HG03135 (cell line): Measurements from ENCODE around the gene CDH13.

Experiments used
- ATAC-seq: cut with Tn5 transposase; IDR thresholded peaks from one replicate; pipeline ENCODE4 v1.9.1; 2021; ENCODE audit warnings: mild to moderate bottlenecking, moderate library complexity; ENCODE audit not compliant: unreplicated experiment

CDH13 gene

GRCh38 chr16:82772215-82772614, 145.4 kb downstream of the CDH13 start:
- ATAC-seq, result no peak

DNA sequence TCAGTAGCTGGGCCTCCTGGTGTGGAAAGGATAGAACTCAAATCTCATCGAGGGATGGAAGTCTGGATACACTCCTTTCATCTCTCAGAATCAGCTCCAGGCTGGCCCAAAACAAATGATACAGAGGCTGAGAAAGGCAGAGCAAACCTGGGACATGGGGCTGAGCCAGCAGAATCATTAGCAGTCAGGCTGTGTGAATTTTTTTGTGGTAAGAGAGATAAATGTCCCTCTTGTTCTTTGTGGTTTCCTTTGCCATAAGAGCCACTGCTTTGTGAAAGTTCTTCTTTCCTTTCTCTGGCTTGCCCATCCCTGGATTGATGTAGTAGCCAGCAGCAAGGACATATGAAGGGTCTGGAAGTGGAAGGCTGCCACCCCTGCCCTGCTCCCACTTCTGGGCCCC, 146.2 kb downstream of the CDH13 start:
- ATAC-seq, result no peak

DNA sequence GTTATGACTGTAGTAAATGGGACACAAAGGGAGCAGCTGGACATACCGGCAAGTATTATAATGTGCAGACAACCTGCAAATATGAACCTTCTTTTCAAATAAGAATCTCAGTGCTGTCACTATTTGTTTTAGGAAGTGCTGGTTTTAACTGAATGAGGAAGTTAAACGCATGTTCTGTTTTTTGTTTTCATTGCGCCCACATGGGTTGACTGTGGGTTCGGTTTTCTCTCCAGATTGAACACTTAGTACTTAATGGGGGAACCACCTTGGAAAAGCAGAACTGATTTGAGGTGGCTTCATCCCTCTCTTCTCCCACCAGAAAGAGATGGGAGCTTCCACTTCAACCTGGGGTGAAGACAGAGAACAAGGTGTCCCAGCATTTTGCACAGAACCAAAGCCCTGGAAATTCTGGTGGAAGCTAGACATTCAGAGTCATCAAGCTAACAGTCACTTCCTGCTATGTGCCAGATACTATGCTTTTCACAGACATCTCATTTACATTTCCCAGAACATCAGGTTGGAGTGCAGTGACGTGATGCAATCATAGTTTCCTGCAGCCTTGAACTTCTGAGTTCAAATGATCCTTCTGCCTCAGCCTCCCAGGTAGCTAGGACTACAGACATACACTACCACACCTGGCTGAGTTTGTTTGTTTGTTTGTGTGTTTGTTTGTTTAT, 149.8 kb downstream of the CDH13 start:
- ATAC-seq, result no peak

DNA sequence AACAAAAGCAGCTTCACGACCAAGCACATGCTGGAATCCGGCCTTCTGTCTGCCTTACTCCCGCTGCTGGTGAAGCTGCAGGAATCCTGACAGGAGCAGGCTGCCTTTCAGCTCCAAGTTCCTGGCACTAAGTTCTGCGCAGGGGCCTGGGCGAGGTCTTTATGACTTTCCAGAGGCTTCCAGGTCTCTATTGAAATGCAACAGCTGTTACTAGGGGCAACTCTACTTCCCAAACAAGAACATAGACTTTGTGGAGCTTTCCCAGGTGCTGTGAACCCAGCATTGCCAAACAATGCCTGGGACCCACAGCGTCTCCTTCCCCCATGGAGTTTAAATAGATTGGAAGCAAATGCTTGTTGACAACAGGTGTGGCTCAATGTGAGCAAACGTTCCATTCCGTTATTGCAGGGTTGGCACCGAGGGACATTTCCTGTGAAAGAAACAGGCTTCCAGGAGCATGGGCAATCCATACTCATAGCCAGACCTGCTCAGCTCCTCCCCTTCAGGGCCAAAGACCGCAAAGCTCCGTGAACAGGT, 156.0 kb downstream of the CDH13 start:
- ATAC-seq, result no peak

- no peak for ATAC-seq
Observed at GRCh38 chr16:82783933-82784572, 157.3 kb downstream of the CDH13 start.

DNA sequence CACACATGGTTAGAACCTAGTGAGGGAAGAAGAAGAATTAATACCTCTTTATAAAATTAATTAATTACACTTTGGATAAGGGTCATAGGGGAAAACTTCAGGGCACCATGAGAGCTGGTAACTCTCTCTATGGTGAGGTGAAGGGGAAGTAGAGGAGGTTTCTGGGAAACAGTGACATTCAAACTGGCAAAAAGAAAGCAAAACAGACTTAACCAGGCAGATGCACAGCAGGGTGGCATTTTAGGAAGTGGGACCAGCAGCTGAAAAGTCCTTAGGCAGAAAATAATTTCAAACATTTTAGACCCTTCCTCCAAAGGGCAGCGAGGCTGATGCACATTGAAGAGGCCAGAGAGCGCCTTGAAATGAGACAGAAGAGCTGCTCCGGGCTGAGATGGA, 157.8 kb downstream of the CDH13 start:
- no peak for ATAC-seq

- no peak for ATAC-seq
Observed at GRCh38 chr16:82788225-82788624, 161.5 kb downstream of the CDH13 start.

GRCh38 chr16:82788919-82789318, 162.2 kb downstream of the CDH13 start:
- ATAC-seq, result no peak

DNA sequence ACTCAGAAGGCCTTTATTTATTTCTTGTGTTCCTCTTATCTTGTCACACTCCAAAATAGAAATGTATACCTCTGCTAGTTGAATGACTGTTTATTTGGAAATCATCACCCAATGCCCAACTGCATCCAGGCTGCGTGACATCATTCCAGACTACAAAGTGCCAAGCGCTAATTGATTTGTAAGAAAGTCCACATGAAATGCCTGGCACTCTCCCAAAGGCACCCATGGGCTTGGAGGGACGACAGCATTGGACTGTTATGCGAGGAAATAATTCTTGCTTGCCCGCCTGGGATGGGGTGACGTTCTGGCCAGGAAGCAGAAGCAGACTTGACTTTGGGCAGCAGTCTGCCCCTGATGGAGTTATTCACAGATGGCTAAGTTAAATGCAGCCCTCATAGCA, 165.9 kb downstream of the CDH13 start:
- no peak for ATAC-seq

- no peak for ATAC-seq
Observed at GRCh38 chr16:82793528-82794245, 166.9 kb downstream of the CDH13 start.

GRCh38 chr16:82796047-82796446, 169.3 kb downstream of the CDH13 start:
- ATAC-seq, result no peak

- ATAC-seq, result no peak
Observed at GRCh38 chr16:82801361-82801760, 174.6 kb downstream of the CDH13 start.

DNA sequence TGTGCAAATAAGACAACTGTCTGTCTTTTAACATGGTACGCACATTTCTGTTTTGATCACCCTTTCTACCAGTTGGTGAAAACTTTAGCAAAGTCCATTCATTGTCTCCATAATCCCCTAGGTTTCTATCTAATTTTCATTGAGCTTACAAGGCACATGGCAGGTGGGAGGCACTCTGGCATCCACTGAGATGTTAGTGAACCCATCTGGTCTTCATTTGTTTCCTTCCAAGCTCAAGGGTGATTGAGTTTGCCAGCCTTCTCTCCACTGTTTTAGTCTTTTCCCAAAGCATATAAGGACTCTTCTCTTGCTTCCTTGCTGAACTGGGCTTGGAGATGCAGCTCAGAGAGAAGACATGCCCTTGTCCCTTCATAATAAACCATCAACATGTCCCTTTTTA, 179.1 kb downstream of the CDH13 start:
- ATAC-seq, result no peak

DNA sequence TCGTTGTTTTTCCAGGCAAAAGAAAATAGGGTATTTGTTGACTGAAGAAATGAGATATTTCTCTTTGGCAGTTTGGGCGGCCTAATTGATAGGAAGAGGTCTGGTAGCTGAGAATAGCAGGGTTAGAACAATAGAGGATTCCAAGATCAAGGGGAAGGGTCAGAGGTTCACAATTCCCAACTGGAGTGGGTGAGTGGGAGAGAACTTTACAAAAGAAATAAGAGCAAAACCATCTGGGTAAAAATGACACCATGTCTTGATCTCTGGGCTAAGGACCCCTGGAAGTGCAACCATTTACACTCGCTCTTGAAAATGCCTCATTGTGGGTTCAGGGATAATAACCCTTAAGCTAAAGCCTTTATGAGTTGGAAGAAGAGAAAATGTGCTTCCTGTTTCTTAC, 180.5 kb downstream of the CDH13 start:
- no peak for ATAC-seq

DNA sequence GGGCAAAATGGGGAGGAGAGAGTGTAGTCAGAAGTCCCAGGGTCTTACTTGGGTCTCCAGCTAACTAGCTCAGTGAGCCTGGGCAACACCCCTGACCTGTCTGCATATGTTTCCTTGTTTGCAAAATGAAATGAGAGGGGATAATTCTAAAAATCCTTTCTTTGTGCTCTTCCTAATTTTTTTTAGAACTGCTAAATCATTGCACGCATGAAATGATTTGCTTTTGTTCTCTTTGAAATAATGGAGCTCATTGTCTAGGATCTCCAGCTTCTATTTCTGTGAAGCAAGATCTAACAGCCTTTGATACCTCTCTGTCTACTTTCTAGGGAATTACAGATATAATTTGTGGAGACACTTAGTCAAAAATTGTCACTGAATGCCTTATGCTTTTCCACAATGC, 181.3 kb downstream of the CDH13 start:
- no peak for ATAC-seq

- ATAC-seq, result no peak
Observed at GRCh38 chr16:82810077-82810476, 183.3 kb downstream of the CDH13 start.

DNA sequence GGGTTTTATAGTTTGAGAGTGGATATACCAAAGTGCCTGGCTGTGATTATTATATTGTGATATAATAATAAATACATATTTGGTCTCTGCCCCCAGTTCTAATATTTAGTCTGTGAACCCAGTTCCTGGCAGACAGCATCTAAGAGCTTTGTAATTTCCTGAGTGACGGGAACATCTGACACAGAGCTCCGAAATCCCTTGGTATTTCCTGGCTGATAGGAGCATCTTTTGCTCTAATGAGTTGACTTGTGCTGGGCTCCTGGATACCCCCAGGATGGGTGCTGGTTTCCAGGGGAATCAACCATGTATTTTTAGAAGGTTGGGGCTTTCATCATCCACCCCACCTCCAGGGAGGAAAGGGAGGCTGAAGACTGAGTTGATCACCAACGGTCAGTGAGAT, 187.3 kb downstream of the CDH13 start:
- no peak for ATAC-seq

GRCh38 chr16:82819286-82819685, 192.5 kb downstream of the CDH13 start:
- no peak for ATAC-seq

- ATAC-seq, result no peak
Observed at GRCh38 chr16:82820855-82821254, 194.1 kb downstream of the CDH13 start.

- ATAC-seq, result no peak
Observed at GRCh38 chr16:82824408-82824807, 197.6 kb downstream of the CDH13 start.

GRCh38 chr16:82829301-82829700, 202.5 kb downstream of the CDH13 start:
- no peak for ATAC-seq

- ATAC-seq, result no peak
Observed at GRCh38 chr16:82830944-82831343, 204.2 kb downstream of the CDH13 start.
